Endothelial cell of umbilical vein (primary cell): Measurements from ENCODE around the gene TAS2R30.

Source experiments
- CTCF ChIP-seq, 2 donors: IDR thresholded peaks; 1 replicate in 1 of 2; 2 replicates in 1 of 2; pipeline ENCODE4 v1.5.1; 2011; ENCODE audit warnings: low read length in 2 of 2, mild to moderate bottlenecking in 2 of 2, moderate library complexity in 2 of 2, control low read depth in 1 of 2, inconsistent platforms in 1 of 2, low read depth in 1 of 2; ENCODE audit not compliant: insufficient read depth in 1 of 2; ENCODE audit errors: extremely low read depth in 1 of 2
- EZH2 ChIP-seq: IDR thresholded peaks from 2 replicates; pipeline ENCODE4 v1.6.1; 2012; ENCODE audit warnings: borderline replicate concordance, low read depth, mild to moderate bottlenecking, moderate library complexity, low read length, inconsistent platforms; ENCODE audit not compliant: severe bottlenecking
- GATA2 ChIP-seq: IDR thresholded peaks from 2 replicates; pipeline ENCODE4 v1.7.0; 2011; ENCODE audit warnings: low read depth, mild to moderate bottlenecking, moderate library complexity, mixed read lengths, low read length; ENCODE audit not compliant: insufficient read length, insufficient read depth
- JUN ChIP-seq: IDR thresholded peaks from 2 replicates; pipeline ENCODE4 v1.6.1; 2011; ENCODE audit warnings: borderline replicate concordance, low read depth; ENCODE audit not compliant: insufficient read length, insufficient read depth
- MAX ChIP-seq: IDR thresholded peaks from 2 replicates; pipeline ENCODE4 v1.6.1; 2011; ENCODE audit not compliant: insufficient read depth, insufficient read length
- MYC ChIP-seq: IDR thresholded peaks from one replicate; pipeline ENCODE4 v1.6.1; 2011; ENCODE audit warnings: mild to moderate bottlenecking, low read depth, low read length
- POLR2A ChIP-seq: IDR thresholded peaks from 2 replicates; pipeline ENCODE4 v1.6.1; 2012; ENCODE audit warnings: low read depth, mild to moderate bottlenecking, control low read depth, low read length
- POLR2AphosphoS5 ChIP-seq: IDR thresholded peaks from 2 replicates; pipeline ENCODE4 v1.6.1; 2012; ENCODE audit warnings: low read depth, mild to moderate bottlenecking, control low read depth, low read length, moderate library complexity; ENCODE audit not compliant: insufficient read depth

GRCh38 chr12:11178250-11178649 is 43.8 kb upstream of the TAS2R30 start:
- no peak for TF ChIP-seq CTCF (IDR thresholded peaks at IDR 0.05; ENCODE audit: extremely low read depth in 1 of 2, insufficient read depth in 1 of 2, low read depth in 1 of 2, low read length in 2 of 2)
- no peak for TF ChIP-seq POLR2AphosphoS5
- no peak for TF ChIP-seq POLR2A
- TF ChIP-seq MAX = no peak
- TF ChIP-seq EZH2 = no peak
- no peak for TF ChIP-seq JUN
- no peak for TF ChIP-seq GATA2
- no peak for TF ChIP-seq MYC
